Measurements from ENCODE around the gene XCL2.
"Not testable (repeated sequence)": the region's sequence is repeated elsewhere in the genome, so short reads cannot be mapped to it uniquely, and the experiment has no call there.

The XCL2 gene

GRCh38 chr1:168543840-168544498 lies at the start of gene XCL2:
TSS of gene XCL2 (minus strand) at chr1:168543997. CDS start at chr1:168543964, 33 bp downstream.
- TF ChIP-seq TAF1, RAD21, TCF12 (IDR thresholded peaks at IDR 0.05; ENCODE audit: low read depth): not testable (repeated sequence)

- no peak for TF ChIP-seq EGR1 (IDR thresholded peaks at IDR 0.05)
- no peak for TF ChIP-seq CEBPB (IDR thresholded peaks at IDR 0.05)
- no peak for TF ChIP-seq FOXM1 (IDR thresholded peaks at IDR 0.05; ENCODE audit: borderline replicate concordance, low read depth)
- no peak for TF ChIP-seq RAD21 (IDR thresholded peaks at IDR 0.05; ENCODE audit: low read depth)
- no peak for TF ChIP-seq USF1 (IDR thresholded peaks at IDR 0.05)
- no peak for TF ChIP-seq TEAD4 (IDR thresholded peaks at IDR 0.05)
- no peak for TF ChIP-seq TAF1 (IDR thresholded peaks at IDR 0.05; ENCODE audit: low read depth)
These were observed 47.9 kb upstream of the XCL2 start for GRCh38 chr1:168591641-168592250.

GRCh38 chr1:168591066-168591465 lies 47.3 kb upstream of the XCL2 start:
- TF ChIP-seq CEBPB (IDR thresholded peaks at IDR 0.05) = no peak
- no peak for TF ChIP-seq EGR1 (IDR thresholded peaks at IDR 0.05)
- no peak for TF ChIP-seq REST (IDR thresholded peaks at IDR 0.05; ENCODE audit: low read depth)
- no peak for TF ChIP-seq FOXM1 (IDR thresholded peaks at IDR 0.05; ENCODE audit: borderline replicate concordance, low read depth)
- TF ChIP-seq MAX (IDR thresholded peaks at IDR 0.05) = no peak
- TF ChIP-seq TCF12 (IDR thresholded peaks at IDR 0.05; ENCODE audit: low read depth) = no peak
- TF ChIP-seq NFIC (IDR thresholded peaks at IDR 0.05) = no peak
- no peak for TF ChIP-seq ZBTB7A (IDR thresholded peaks at IDR 0.05; ENCODE audit: low read depth)
- TF ChIP-seq YY1 (IDR thresholded peaks at IDR 0.05; ENCODE audit: low read depth) = no peak

- TF ChIP-seq ZBTB7A (IDR thresholded peaks at IDR 0.05; ENCODE audit: low read depth) = no peak
- TF ChIP-seq CREB1 (IDR thresholded peaks at IDR 0.05; ENCODE audit: low read depth) = no peak
- TF ChIP-seq MAX (IDR thresholded peaks at IDR 0.05) = no peak
- no peak for TF ChIP-seq EGR1 (IDR thresholded peaks at IDR 0.05)
- no peak for TF ChIP-seq CEBPB (IDR thresholded peaks at IDR 0.05)
- TF ChIP-seq REST (IDR thresholded peaks at IDR 0.05; ENCODE audit: low read depth) = no peak
- TF ChIP-seq TAF1 (IDR thresholded peaks at IDR 0.05; ENCODE audit: low read depth) = no peak
- TF ChIP-seq USF1 (IDR thresholded peaks at IDR 0.05) = no peak
- TF ChIP-seq EP300 (IDR thresholded peaks at IDR 0.05; ENCODE audit: borderline replicate concordance) = no peak
- TF ChIP-seq TCF12 (IDR thresholded peaks at IDR 0.05; ENCODE audit: low read depth) = no peak
- TF ChIP-seq RAD21 (IDR thresholded peaks at IDR 0.05; ENCODE audit: low read depth) = no peak
- no peak for TF ChIP-seq TEAD4 (IDR thresholded peaks at IDR 0.05)
- no peak for TF ChIP-seq FOXM1 (IDR thresholded peaks at IDR 0.05; ENCODE audit: borderline replicate concordance, low read depth)
- no peak for TF ChIP-seq YY1 (IDR thresholded peaks at IDR 0.05; ENCODE audit: low read depth)
These were observed 45.4 kb upstream of the XCL2 start for GRCh38 chr1:168589167-168589566.

- TF ChIP-seq USF1 (IDR thresholded peaks at IDR 0.05) (no peak), YY1 (IDR thresholded peaks at IDR 0.05; ENCODE audit: low read depth) (no peak), ZBTB7A (IDR thresholded peaks at IDR 0.05; ENCODE audit: low read depth) (no peak), CEBPB (IDR thresholded peaks at IDR 0.05) (no peak), TEAD4 (IDR thresholded peaks at IDR 0.05) (no peak), TCF12 (IDR thresholded peaks at IDR 0.05; ENCODE audit: low read depth) (no peak), REST (IDR thresholded peaks at IDR 0.05; ENCODE audit: low read depth) (no peak), CREB1 (IDR thresholded peaks at IDR 0.05; ENCODE audit: low read depth) (no peak), TAF1 (IDR thresholded peaks at IDR 0.05; ENCODE audit: low read depth) (no peak)
These were observed 42.1 kb upstream of the XCL2 start for GRCh38 chr1:168585937-168586336.
